SK-N-SH treated with all-trans-retinoic acid at 6 μM for 48 hours (cell line): ENCODE data around the gene MOCS1.

Experiments
- ARNTL ChIP-seq: fragments of 450-650 bp; formaldehyde crosslinking; IDR thresholded peaks from 2 replicates; pipeline ENCODE4 v1.5.0; 2020; ENCODE audit warnings: low read depth, mild to moderate bottlenecking, moderate library complexity, borderline replicate concordance
- ESRRG ChIP-seq: fragments of 250-450 bp; sonication (Bioruptor Pico); IDR thresholded peaks from 2 replicates; pipeline ENCODE4 v1.6.1; 2021; ENCODE audit warnings: mild to moderate bottlenecking
- RARB ChIP-seq: fragments of 250-450 bp; sonication (Bioruptor Pico); IDR thresholded peaks from 2 replicates; pipeline ENCODE4 v1.8.0; 2021; ENCODE audit warnings: mild to moderate bottlenecking, moderate library complexity
- SNAI2 ChIP-seq: fragments of 250-450 bp; sonication (Bioruptor Pico); IDR thresholded peaks from 2 replicates; pipeline ENCODE4 v1.5.0; 2020; ENCODE audit warnings: mild to moderate bottlenecking, moderate library complexity
- TCF4 ChIP-seq: fragments of 250-450 bp; sonication (Bioruptor Pico); IDR thresholded peaks from 2 replicates; pipeline ENCODE4 v1.8.0; 2021; ENCODE audit warnings: mild to moderate bottlenecking, moderate library complexity, borderline replicate concordance
- TOX ChIP-seq: fragments of 250-450 bp; sonication (Bioruptor Pico); IDR thresholded peaks from 2 replicates; pipeline ENCODE4 v1.8.0; 2021; ENCODE audit warnings: mild to moderate bottlenecking, moderate library complexity, borderline replicate concordance
- ZC3H10 ChIP-seq: fragments of 250-450 bp; sonication (Bioruptor Pico); IDR thresholded peaks from 2 replicates; pipeline ENCODE4 v1.5.1; 2021; ENCODE audit warnings: mild to moderate bottlenecking, moderate library complexity
- ZFP30 ChIP-seq: fragments of 450-650 bp; formaldehyde crosslinking; IDR thresholded peaks from 2 replicates; pipeline ENCODE4 v1.5.0; 2022; ENCODE audit warnings: mild to moderate bottlenecking, moderate library complexity
- ZNF565 ChIP-seq: fragments of 450-650 bp; formaldehyde crosslinking; conservative IDR thresholded peaks from 2 replicates; pipeline ENCODE4 v1.5.0; 2020; ENCODE audit warnings: low read depth, mild to moderate bottlenecking, moderate library complexity
- ZNF8 ChIP-seq: fragments of 450-650 bp; formaldehyde crosslinking; IDR thresholded peaks from 2 replicates; pipeline ENCODE4 v1.5.0; 2020; ENCODE audit warnings: mild to moderate bottlenecking, moderate library complexity
- TF ChIP-seq, protein P1 (sequence below): fragments of 250-450 bp; sonication (Bioruptor Pico); IDR thresholded peaks from 2 replicates; pipeline ENCODE4 v1.5.1; 2020; ENCODE audit warnings: low read depth, mild to moderate bottlenecking, moderate library complexity
- TF ChIP-seq, protein P2 (sequence below): fragments of 250-450 bp; sonication (Bioruptor Pico); IDR thresholded peaks from 2 replicates; pipeline ENCODE4 v1.5.0; 2020; ENCODE audit warnings: mild to moderate bottlenecking, moderate library complexity
- TF ChIP-seq, protein P3 (sequence below): fragments of 250-450 bp; sonication (Bioruptor Pico); IDR thresholded peaks from 2 replicates; pipeline ENCODE4 v1.8.0; 2020; ENCODE audit warnings: mild to moderate bottlenecking, moderate library complexity, borderline replicate concordance
- TF ChIP-seq, protein P4 (sequence below): fragments of 250-450 bp; sonication (Bioruptor Pico); IDR thresholded peaks from 2 replicates; pipeline ENCODE4 v1.8.0; 2021; ENCODE audit warnings: low read depth, mild to moderate bottlenecking, moderate library complexity, borderline replicate concordance

DNA sequence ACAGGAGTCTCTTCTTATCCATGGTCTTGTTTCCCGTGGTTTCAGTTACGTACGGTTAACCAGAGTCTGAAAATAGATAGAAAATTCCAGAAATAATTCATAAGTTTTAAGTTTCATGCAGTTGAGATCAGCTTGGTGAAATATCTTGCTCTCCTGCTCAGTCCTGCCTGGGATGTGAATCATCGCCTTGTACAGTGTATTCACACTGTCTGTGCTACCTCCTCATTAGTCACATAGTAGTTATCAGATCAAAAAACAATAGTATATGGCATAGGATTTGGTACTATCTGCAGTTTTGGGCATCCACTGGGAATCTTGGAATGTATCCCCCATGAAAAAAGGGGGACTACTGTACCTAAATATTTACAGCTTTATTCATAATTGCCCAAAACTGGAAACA lies 22.7 kb upstream of the MOCS1 start:
- TF ChIP-seq SNAI2: no peak
- TF ChIP-seq, protein P1, sequence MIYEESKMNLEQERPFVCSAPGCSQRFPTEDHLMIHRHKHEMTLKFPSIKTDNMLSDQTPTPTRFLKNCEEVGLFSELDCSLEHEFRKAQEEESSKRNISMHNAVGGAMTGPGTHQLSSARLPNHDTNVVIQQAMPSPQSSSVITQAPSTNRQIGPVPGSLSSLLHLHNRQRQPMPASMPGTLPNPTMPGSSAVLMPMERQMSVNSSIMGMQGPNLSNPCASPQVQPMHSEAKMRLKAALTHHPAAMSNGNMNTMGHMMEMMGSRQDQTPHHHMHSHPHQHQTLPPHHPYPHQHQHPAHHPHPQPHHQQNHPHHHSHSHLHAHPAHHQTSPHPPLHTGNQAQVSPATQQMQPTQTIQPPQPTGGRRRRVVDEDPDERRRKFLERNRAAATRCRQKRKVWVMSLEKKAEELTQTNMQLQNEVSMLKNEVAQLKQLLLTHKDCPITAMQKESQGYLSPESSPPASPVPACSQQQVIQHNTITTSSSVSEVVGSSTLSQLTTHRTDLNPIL (CRISPR knock-in tag): no peak
- TF ChIP-seq, protein P2, sequence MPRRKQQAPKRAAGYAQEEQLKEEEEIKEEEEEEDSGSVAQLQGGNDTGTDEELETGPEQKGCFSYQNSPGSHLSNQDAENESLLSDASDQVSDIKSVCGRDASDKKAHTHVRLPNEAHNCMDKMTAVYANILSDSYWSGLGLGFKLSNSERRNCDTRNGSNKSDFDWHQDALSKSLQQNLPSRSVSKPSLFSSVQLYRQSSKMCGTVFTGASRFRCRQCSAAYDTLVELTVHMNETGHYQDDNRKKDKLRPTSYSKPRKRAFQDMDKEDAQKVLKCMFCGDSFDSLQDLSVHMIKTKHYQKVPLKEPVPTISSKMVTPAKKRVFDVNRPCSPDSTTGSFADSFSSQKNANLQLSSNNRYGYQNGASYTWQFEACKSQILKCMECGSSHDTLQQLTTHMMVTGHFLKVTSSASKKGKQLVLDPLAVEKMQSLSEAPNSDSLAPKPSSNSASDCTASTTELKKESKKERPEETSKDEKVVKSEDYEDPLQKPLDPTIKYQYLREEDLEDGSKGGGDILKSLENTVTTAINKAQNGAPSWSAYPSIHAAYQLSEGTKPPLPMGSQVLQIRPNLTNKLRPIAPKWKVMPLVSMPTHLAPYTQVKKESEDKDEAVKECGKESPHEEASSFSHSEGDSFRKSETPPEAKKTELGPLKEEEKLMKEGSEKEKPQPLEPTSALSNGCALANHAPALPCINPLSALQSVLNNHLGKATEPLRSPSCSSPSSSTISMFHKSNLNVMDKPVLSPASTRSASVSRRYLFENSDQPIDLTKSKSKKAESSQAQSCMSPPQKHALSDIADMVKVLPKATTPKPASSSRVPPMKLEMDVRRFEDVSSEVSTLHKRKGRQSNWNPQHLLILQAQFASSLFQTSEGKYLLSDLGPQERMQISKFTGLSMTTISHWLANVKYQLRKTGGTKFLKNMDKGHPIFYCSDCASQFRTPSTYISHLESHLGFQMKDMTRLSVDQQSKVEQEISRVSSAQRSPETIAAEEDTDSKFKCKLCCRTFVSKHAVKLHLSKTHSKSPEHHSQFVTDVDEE (CRISPR knock-in tag): no peak
- TF ChIP-seq TOX (CRISPR knock-in tag): no peak
- no peak for TF ChIP-seq ARNTL (CRISPR knock-in tag)
- TF ChIP-seq, protein P3, sequence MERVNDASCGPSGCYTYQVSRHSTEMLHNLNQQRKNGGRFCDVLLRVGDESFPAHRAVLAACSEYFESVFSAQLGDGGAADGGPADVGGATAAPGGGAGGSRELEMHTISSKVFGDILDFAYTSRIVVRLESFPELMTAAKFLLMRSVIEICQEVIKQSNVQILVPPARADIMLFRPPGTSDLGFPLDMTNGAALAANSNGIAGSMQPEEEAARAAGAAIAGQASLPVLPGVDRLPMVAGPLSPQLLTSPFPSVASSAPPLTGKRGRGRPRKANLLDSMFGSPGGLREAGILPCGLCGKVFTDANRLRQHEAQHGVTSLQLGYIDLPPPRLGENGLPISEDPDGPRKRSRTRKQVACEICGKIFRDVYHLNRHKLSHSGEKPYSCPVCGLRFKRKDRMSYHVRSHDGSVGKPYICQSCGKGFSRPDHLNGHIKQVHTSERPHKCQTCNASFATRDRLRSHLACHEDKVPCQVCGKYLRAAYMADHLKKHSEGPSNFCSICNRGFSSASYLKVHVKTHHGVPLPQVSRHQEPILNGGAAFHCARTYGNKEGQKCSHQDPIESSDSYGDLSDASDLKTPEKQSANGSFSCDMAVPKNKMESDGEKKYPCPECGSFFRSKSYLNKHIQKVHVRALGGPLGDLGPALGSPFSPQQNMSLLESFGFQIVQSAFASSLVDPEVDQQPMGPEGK (CRISPR knock-in tag): no peak
- TF ChIP-seq TCF4 (CRISPR knock-in tag): no peak
- no peak for TF ChIP-seq ZNF8
- TF ChIP-seq ESRRG (CRISPR knock-in tag): no peak
- no peak for TF ChIP-seq RARB (CRISPR knock-in tag)
- no peak for TF ChIP-seq ZC3H10 (CRISPR knock-in tag)
- TF ChIP-seq, protein P4, sequence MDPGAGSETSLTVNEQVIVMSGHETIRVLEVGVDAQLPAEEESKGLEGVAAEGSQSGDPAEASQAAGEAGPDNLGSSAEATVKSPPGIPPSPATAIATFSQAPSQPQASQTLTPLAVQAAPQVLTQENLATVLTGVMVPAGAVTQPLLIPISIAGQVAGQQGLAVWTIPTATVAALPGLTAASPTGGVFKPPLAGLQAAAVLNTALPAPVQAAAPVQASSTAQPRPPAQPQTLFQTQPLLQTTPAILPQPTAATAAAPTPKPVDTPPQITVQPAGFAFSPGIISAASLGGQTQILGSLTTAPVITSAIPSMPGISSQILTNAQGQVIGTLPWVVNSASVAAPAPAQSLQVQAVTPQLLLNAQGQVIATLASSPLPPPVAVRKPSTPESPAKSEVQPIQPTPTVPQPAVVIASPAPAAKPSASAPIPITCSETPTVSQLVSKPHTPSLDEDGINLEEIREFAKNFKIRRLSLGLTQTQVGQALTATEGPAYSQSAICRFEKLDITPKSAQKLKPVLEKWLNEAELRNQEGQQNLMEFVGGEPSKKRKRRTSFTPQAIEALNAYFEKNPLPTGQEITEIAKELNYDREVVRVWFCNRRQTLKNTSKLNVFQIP: no peak
- TF ChIP-seq ZNF565 (CRISPR knock-in tag): no peak
- no peak for TF ChIP-seq ZFP30
